ENCODE measurements around the gene ARVCF. TPM values are rescaled to one million over a fixed set of nuclear protein-coding genes. Genes with fewer than 3 reads are reported as not detected.

ARVCF gene
- total and polyA plus RNA-seq, 9 of the 15 experiments (the other 6 are each of a cell fraction or from before 2014, with no cell fraction given) = 0.03 to 97.4 (median 15.6) TPM

- TF ChIP-seq, protein P1, sequence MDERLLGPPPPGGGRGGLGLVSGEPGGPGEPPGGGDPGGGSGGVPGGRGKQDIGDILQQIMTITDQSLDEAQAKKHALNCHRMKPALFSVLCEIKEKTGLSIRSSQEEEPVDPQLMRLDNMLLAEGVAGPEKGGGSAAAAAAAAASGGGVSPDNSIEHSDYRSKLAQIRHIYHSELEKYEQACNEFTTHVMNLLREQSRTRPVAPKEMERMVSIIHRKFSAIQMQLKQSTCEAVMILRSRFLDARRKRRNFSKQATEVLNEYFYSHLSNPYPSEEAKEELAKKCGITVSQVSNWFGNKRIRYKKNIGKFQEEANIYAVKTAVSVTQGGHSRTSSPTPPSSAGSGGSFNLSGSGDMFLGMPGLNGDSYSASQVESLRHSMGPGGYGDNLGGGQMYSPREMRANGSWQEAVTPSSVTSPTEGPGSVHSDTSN (CRISPR knock-in tag; IDR thresholded peaks at IDR 0.05; ENCODE audit: low read depth) = no peak
- TF ChIP-seq, protein P1 (tag; conservative IDR thresholded peaks at IDR 0.05; ENCODE audit: low read depth) = no peak
- no peak for TF ChIP-seq PRMT5 (CRISPR knock-in tag; IDR thresholded peaks at IDR 0.05)
- no peak for TF ChIP-seq FOXJ3 (CRISPR knock-in tag; IDR thresholded peaks at IDR 0.05)
- no peak for TF ChIP-seq MXD1 (CRISPR knock-in tag; IDR thresholded peaks at IDR 0.05; ENCODE audit: borderline replicate concordance, poor library complexity, severe bottlenecking)
- no peak for TF ChIP-seq EZH2 (IDR thresholded peaks at IDR 0.05; ENCODE audit: borderline replicate concordance, low read depth, low read length)
- TF ChIP-seq ZNF780A (CRISPR knock-in tag; IDR thresholded peaks at IDR 0.05) = no peak
- TF ChIP-seq FOXM1 (IDR thresholded peaks at IDR 0.05; ENCODE audit: low read depth) = no peak
- TF ChIP-seq FOXM1 (CRISPR knock-in tag; IDR thresholded peaks at IDR 0.05; ENCODE audit: low read depth) = no peak
- no peak for TF ChIP-seq ZBTB2 (IDR thresholded peaks at IDR 0.05)
- no peak for TF ChIP-seq ZNF212 (CRISPR knock-in tag; IDR thresholded peaks at IDR 0.05)
- no peak for TF ChIP-seq TAF15 (IDR thresholded peaks at IDR 0.05; ENCODE audit: low read depth, low read length)
- TF ChIP-seq, protein P2, sequence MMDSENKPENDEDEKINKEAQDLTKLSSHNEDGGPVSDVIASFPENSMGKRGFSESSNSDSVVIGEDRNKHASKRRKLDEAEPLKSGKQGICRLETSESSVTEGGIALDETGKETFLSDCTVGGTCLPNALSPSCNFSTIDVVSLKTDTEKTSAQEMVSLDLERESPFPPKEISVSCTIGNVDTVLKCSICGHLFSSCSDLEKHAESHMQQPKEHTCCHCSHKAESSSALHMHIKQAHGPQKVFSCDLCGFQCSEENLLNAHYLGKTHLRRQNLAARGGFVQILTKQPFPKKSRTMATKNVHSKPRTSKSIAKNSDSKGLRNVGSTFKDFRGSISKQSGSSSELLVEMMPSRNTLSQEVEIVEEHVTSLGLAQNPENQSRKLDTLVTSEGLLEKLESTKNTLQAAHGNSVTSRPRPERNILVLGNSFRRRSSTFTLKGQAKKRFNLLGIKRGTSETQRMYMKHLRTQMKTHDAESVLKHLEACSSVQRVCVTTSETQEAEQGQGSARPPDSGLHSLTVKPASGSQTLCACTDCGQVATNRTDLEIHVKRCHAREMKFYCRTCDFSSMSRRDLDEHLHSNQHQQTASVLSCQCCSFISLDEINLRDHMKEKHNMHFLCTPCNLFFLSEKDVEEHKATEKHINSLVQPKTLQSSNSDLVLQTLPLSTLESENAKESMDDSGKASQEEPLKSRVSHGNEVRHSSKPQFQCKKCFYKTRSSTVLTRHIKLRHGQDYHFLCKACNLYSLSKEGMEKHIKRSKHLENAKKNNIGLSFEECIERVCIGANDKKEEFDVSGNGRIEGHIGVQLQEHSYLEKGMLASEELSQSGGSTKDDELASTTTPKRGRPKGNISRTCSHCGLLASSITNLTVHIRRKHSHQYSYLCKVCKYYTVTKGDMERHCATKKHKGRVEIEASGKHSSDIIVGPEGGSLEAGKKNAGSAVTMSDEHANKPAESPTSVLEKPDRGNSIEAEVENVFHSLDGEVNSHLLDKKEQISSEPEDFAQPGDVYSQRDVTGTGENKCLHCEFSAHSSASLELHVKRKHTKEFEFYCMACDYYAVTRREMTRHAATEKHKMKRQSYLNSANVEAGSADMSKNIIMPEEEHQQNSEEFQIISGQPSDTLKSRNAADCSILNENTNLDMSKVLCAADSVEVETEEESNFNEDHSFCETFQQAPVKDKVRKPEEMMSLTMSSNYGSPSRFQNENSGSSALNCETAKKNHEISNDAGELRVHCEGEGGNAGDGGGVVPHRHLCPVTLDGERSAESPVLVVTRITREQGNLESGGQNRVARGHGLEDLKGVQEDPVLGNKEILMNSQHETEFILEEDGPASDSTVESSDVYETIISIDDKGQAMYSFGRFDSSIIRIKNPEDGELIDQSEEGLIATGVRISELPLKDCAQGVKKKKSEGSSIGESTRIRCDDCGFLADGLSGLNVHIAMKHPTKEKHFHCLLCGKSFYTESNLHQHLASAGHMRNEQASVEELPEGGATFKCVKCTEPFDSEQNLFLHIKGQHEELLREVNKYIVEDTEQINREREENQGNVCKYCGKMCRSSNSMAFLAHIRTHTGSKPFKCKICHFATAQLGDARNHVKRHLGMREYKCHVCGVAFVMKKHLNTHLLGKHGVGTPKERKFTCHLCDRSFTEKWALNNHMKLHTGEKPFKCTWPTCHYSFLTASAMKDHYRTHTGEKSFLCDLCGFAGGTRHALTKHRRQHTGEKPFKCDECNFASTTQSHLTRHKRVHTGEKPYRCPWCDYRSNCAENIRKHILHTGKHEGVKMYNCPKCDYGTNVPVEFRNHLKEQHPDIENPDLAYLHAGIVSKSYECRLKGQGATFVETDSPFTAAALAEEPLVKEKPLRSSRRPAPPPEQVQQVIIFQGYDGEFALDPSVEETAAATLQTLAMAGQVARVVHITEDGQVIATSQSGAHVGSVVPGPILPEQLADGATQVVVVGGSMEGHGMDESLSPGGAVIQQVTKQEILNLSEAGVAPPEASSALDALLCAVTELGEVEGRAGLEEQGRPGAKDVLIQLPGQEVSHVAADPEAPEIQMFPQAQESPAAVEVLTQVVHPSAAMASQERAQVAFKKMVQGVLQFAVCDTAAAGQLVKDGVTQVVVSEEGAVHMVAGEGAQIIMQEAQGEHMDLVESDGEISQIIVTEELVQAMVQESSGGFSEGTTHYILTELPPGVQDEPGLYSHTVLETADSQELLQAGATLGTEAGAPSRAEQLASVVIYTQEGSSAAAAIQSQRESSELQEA (IDR thresholded peaks at IDR 0.05; ENCODE audit: low read depth) = no peak
- TF ChIP-seq ZNF445 (CRISPR knock-in tag; IDR thresholded peaks at IDR 0.05; ENCODE audit: low read depth) = no peak
- TF ChIP-seq GTF2A2 (tag; IDR thresholded peaks at IDR 0.05) = no peak
These were observed 6.1 kb downstream of the ARVCF start (continued) for GRCh38 chr22:20010307-20011122.

All from K562 (cell line).